Stimulated activated CD8-positive, alpha-beta memory T cell treated with anti-CD3 and anti-CD28 coated beads, Interleukin-15, amount 100 ng/mL, for 24 hours (primary cell): Measurements from ENCODE around the gene GPR4.
A peak's percentile ranks its signal among the peaks of the same experiment; 100 is the strongest.
"Not testable (repeated sequence)": the region's sequence is repeated elsewhere in the genome, so short reads cannot be mapped to it uniquely, and the experiment has no call there.

ENCODE experiments used
- DNase-seq: peaks from one replicate; pipeline ENCODE4 v3.0.0-alpha.2; 2020; ENCODE audit warnings: low read depth

Gene GPR4

DNA sequence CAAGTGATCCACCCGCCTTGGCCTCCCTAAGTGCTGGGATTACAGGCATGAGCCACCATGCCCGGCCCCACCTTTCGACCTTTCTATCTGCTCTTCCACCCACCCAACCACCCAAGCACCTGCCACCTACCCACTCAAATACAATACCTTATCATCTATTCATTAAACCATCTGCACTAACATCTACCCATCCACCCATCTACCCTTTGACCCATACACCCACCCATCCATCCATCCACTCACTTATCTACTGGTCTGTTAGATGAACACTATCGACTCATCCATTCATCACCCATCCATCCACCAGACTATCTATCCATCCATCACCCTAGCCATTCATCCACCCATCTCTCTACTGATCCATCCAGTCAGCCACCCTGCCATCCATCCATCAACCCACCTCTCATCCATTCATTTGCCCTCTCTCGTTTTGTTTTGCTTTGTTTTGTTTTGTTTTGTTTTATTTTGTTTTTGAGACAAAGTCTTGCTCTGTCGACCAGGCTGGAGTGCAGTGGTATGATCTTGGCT lies 20.0 kb upstream of the GPR4 start:
- DNase-seq: no peak

DNA sequence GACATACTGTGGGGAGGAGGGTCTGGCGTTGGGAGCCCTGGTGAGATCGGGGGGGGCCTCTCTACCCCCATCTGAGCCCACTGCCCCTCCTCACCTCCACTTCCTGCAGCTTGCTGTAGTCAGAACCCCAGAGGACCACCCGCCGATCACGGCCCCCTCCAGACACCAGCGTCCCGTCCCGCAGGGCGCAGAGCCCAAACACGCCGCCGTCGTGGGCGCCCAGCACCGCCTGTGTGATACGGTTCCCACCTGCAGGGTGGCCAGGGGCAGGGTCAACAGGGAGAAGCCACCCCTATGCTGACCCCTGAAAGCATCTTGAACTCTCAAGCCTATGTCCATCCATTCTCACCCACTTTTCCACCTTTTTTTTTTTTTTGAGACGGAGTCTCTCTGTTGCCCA lies 19.4 kb upstream of the GPR4 start:
- no peak for DNase-seq

DNA sequence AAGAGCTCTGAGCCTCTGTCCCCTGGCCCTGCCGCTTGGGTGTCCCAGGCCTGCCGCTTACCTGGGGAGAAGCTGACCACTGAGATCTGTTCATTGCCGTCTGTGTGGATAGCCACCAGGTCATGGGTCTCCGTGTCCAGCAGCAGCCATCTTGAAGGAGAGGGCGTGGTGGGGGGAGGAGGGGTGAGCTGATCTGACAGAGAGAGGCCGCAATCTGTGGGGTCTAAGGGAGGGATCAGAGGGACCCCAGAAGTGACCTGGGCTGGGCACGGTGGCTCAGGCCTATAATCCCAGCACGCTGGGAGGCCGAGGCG lies 14.6 kb upstream of the GPR4 start:
- DNase-seq: no peak

DNA sequence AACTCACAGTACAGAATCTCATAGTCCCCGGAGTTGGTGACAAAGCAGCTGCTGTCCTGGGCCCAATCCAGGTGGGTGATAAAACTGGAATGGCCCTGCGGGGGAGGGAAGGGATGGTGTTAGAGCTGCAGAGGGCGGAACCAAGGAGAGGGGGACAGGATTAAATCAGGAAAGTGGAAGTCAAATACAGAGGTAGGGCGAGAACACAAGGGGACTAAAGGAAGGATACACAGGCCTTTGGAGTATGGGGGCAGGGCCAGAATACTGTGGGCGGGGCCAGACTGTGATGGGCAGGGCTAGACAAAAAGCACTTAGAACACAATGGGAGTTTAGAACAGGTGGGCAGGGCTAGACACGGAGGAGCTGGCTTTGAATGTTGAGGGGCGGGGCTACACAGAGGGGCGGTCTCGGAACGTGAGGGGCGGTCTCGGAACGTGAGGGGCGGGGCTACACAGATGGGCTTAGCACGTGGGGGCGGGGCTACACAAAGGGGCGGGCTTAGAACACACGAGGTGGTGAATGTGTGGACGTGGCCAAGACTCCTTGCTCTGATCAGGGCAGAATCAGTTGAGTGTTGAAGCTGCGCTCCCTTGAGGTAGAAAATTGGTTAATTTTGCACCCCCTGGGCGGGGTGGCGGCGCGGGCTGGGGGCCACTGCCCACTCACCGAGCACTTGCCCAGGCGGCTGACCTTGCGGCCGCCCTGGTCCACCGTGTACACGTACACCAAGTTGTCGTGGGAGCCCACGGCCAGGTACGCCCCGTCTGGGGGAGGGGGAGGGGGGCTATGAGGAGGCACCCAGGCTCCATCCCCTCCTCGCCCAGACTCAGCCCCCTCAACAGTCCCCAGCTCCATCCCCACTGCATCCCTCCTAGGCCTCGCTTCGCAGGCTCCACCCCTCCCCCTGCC lies 14.0 kb upstream of the GPR4 start:
- peak; percentile 67 for DNase-seq

DNA sequence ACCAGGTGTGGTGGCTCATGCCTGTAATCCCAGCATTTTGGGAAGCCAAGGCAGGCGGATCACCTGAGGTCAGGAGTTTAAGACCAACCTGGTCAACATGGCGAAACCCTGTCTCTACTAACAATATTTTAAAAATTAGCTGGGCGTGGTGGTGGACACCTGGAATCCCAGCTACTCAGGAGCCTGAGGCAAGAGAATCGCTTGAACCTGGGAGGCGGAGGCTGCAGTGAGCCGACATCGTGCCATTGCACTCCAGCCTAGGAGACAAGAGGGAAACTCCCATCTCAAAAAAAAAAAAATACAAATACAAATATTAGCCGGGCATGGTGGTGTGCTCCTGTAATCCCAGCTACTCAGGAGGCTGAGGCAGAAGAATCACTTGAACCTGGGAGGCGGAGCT lies 13.0 kb upstream of the GPR4 start:
- not testable (repeated sequence) for DNase-seq

DNA sequence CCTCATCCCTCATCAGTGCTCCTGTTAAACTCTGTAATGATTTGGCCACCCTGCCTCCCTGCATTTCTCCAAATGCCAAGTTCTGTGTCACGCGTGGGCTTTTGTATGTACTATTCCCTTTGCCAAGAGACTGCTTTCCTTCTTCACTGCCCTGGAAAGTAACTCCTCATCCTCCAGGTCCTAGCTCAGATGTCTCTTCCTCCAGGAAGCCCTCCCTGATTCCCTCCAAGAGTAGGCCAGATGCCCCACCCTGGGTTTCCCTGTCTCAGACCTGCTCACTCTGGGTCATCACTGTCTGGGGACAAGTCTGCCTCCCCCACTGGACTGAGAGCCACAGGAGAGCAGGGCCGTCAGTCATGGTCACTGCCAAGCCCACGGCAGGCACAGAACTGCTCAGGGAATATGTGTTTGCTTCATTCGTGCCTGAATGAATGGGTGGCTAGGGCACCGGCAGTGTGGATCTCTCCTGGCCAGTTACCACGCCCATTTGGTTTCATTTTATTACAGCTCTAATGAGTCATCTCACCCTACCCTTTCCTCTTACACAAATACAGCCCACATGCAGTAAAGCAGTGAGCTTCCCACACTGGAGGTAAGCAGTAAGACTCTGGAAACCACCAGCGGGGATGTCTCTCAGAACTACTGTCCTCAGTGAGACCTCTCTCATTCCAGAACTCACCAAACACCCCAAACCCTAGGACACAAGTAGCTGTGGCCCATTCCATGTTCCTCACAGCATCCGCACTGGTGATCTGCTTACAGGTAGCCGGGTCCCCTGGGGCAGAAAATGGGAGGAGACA lies 12.1 kb upstream of the GPR4 start:
- no peak for DNase-seq

DNA sequence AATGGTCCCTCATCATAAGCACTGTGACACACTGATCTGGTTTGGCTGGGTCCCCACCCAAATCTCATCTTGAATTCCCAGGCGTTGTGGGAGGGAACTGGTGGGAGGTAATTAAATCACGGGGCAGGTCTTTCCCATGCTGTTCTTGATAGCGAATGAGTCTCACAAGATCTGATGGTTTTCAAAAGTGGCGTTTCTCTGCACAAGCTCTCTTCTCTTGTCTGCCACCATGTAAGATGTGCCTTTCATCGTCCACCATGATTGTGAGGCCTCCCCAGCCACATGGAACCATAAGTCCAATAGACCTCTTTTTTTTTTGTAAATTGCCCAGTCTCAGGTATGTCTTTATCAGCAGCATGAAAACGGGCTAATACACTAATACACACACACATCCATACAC lies 6.9 kb upstream of the GPR4 start:
- DNase-seq: no peak

DNA sequence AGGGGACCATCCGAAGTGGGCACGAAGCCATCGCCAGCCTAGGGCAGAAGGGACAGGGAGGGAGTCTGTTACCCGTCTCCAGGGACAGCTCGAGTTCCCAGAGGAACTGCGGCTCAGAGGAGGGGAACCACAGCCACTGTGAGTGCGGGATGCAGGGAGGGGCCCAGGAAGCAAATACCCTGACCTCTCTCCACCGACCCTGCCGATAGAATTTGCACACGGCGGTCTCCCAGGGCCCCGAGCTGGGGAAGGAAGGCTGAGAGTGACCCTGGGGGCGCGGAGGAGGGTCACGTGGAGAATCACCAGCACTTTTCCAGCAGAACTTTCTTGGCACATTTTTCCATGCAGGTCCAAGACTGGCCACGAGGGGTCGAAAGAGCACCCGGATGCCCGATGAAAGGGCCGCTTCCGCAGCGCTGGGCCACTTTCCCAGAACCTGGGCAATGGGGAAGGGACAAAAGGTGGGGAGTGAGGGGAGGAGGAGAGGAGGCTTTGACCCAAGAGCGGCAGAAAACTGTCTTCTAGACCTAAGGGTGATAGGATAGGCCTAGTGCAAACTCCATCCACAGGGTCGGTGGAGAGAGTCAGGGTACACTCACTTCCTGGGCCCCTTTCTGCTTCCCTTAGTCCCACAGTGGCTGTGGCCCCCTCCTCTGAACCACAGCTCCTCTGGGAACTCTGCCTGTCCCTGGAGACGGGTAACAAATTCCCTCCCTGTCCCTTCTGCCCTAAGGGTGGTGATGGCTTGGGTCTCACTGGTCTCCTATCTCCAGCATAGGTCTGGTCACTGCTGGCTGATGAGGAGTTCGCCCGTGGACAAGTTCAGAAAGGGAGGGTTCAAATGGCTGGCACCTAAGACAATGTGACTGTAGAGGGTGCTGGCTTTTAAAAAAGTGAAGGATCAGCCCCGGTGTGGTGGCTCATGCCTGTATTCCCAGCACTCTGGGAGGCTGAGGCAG lies 5.3 kb upstream of the GPR4 start:
- no peak for DNase-seq

DNA sequence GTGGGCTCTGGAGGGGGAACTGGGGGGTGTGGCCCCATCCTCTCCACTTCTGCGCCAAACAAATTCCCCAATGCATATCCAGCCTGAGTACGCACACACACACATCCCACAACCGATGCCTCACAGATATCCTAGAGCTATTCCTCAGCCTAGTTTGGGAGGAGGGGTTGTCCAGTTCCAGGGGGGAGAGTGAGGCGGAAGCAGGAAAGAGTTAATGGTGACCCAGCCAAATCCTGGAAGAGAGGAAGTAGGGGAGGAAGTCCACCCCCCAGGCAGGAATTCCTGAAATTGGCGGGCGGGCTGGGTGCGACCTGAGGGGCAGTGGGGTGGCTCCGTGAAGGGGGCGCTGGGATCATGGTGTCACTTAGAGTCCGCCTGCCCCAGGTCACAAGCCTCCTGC lies 897 bp downstream of the GPR4 start:
- DNase-seq: no peak

DNA sequence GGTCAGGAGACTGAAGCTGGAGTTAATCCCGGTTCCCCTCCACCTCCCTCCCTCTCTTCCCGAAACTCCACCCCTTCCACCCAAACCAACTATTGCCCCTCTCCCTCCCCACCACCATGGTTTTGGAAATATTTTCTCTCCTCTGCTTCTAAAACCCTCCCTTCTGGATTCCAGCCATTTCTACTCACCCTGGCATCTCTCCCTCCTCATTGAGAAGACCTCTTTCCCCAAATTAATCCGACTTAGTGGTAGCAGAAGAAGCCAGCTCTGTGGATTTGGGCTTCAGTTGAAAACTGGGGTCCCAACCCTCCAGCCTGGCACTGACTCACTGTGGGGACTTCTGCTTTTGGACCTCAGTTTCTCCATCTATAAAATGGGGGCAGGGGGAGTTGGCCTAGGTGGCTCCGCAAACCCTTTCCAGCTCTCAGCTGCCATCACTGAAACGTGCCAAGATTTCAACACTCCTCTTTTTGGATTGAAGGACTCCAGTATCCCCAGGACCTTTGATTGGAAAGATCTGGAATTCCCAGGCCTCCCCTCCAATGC lies 1.6 kb downstream of the GPR4 start:
- DNase-seq: no peak

DNA sequence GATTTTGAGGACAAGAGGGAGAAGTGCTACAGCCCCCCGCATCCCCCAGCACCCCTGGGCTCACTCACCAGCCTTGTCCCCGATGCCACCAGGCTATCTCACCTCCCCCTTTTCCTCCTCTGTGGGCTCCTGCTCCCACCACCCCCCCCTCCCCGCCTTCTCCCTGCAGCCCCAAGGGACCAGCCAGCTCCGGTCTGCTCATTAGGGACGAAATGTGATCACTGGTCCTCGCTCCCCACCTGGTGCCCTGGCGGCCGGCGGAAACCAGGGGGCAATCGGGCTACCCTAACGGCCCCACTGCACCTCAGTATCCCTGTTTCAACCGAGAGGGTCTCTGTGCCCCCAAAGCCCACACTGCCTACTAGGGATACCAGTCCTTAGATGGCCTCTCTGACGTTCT lies 2.7 kb downstream of the GPR4 start:
- no peak for DNase-seq

DNA sequence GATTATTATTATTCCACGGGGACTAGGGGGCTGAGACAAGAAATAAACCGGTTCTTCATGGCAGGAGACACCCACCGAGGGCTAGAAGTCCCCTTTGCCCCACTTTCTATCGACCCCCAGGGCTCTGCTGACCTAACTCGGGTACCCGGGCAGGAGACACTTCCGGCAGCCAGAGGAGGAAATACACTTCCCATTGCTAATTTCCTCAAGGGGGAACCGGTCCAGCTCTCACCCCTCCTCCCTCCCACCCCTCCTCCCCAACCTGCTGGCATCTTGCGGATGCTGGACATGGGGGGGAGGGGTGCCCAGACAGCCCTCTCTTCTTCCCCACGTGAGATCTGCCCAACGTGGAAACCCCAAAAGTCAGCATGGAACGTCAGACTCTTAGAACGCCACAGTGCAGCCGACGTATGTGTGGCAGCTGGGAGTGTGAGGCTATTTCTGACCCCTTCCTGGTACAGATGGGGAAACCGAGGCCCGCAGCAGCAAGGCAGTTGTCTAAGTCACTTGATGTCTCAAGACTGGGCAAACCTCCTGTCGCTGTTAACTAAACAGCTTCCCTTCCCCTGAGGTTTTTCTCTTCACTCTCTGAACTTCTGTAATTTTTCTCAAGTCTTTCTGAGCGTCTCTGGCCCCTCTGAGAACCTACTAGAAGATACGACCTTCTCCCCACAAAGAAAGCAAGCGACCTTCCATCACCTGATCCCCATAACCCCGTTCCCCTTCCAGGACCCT lies 3.6 kb downstream of the GPR4 start:
- no peak for DNase-seq

DNA sequence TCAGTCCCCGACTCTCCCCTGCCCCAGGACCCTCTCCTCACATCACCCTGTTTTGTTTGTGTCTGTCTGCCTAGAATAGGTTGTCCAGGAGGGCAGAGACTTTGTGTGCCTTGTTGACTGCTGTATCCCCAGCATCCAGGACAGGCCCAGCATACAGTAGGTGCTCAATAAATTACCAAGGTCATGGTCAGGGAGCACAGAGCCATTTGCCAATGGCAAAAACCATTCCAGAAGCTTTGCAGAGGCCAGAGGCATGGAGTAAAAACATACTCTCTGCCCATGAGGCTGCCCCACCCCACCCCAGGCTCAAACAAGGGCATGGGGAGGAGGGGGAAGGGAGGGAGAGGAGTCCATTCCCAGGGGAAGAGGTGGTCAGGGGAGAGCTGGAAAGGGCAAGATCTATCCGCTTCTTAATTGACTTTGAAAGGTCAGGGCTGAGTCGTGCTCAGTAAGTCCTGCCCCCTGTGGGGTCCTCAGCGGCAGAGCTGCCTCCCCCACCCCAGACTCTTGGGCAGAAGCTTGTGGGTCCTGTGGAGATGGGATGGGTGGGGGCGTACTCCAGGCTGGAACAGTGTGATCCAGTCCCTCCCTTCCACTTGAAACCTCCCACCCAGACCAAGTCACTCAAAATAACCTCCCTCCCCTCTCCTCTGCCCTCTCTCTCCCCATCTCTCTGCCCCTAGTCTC lies 4.4 kb downstream of the GPR4 start:
- no peak for DNase-seq

DNA sequence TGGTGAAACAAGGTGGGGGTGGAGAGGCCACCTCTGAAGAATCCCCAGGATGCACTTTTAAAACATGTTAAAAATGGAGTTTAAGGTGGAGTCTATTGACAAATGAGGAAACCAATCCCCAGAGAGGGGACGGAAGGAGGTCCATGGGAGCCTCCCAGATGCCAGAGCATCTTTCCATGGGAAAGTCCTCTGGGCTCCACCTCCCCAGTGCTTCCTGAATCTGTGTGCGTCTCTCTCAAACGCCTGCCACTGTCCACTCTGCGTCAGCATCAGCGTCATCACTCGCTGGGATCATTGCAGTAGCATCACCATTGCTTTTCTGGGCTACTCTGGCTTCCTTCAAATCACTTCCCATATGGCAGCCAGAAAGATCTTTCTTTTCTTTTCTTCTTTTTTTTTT lies 6.2 kb downstream of the GPR4 start:
- no peak for DNase-seq

DNA sequence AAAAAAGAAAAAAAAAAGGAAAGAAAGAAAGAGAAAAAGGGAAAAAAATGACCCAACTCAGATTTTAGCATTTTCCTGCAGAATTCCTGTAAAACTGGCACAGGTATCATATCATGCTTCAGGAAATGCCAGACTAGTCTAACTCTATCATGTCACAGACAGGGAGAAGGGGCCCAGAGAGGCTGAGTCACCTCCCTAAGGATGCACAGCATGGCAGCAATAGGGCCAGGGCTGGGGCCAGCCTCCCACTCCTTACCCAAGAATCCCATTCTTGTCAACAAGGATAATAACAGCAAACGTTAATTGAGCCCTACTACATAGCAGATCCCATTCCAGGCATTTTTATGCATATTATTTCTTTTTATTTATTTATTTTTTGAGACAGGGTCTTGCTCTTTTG lies 8.5 kb downstream of the GPR4 start:
- no peak for DNase-seq

DNA sequence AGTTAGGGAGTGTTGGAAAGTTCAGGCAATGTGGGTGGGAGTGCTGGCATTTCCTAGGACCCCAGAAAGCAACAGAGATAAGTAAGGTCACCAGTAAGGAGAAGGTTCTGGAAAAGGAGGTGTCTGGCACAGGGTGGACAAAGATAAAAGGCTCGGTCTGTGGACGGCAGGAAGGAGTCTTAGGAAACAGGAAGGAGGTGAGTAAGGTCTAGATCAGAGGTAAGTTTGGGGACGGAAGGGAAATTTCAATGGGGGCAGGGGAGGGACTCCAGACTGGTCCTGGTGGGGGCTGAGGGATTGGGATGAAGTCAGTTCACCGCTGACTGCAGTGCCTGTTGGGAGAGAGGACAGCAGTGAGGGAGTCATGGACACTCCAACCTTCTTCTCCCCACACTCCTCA lies 9.6 kb downstream of the GPR4 start:
- DNase-seq: no peak

DNA sequence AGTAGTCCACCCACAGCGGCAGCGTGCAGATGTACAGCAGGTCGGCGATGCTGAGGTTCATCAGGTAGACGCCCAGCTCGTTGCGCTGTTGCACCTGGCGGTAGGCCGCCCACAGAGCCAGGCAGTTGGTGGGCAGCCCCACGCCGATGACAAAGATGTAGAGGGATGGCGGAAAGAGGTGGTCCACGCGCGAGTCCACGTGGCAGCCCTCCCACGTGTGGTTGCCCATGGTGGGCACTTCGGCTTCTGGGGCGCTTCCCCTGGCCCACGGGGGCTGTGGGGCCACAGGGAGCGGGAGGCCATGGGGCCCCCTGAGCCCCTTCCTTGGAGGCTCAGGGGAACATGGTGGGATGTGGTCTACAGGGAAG lies 10.4 kb downstream of the GPR4 start:
- no peak for DNase-seq

DNA sequence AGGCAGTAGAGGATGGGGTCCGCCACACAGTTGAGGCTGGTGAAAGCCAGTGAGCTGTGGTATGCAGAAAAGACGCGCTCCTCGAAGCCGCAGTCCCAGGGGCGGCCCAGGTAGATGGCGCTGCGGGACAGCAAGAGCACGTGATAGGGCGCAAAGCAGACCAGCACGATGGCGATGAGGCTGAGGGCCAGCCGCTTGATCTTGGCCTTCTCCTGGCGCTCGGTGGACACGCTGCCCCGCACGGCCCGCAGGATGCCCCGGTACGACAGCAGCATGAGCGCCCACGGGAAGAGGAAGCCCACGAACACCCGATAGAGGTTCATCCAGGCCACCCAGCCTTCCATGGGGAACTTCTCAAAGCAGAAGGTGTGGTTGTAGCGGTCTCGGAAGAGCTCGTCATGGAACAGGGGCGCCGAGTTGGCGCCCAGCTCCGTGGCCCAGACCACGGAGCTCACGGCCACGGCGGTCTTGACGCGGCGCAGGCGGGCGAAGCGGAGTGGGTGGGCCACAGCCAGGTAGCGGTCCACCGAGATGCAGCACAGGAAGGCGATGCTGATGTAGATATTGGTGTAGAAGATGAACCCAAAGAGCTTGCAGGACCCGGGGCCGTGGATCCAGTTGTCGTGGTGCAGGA lies 10.9 kb downstream of the GPR4 start:
- DNase-seq: no peak

DNA sequence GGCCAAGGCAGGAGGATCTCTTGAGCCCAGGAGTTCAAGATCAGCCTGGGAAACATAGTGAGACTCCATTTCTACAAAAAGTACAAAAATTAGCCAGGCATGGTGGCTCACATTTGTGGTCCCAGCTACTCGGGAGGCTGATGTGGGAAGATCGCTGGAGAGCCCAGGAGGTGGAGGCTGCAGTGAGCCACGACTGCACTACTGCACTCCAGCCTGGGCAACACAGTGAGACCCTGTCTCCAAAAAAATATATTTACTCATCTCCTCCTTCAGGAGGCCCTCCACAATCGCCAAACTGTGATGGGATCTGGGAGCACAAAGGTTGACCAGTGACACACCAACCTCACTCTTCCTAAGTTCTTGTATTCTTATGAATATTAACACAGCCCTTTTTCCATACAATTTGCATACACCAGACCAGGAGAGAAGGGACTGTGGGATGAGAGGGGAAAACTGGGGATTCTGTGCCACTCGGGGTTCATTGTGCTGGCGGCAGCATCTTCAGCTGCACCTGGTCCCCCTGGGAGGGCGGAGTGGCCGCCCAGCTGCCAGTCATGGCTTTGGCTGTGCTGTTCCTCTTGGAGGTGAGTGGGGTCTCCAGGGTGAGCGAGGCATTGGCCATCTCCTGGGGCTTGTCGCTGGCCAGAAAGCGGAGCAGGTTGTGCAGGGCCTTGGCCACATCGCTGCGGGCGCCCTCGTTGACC lies 11.6 kb downstream of the GPR4 start:
- DNase-seq: no peak

DNA sequence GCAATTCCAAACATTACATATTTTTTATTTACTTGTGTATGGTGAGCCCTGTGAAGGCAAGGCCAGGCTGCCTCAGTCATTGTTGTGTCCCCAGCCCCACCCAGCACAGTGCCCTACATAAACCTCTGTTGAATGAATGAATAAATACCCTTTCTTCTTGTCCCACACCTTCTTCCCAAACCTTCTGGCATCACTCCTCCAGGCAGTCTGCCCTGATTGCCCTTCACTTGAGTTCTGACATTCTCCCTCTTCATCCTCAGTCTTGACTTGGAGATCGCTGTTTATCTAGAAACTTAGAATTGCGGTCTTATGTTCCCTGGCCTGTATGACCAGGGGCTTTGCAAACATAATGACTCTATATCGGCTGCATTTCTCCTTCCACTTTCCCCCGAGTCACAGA lies 12.2 kb downstream of the GPR4 start:
- DNase-seq: no peak
